HG02588 (cell line): ENCODE measurements around the gene HAUS5.
"Not testable (repeated sequence)": the region's sequence is repeated elsewhere in the genome, so short reads cannot be mapped to it uniquely, and the experiment has no call there.

Experiments
- ATAC-seq: cut with Tn5 transposase; IDR thresholded peaks from one replicate; pipeline ENCODE4 v1.9.1; 2021; ENCODE audit warnings: mild to moderate bottlenecking, moderate library complexity; ENCODE audit not compliant: unreplicated experiment

The HAUS5 gene

DNA sequence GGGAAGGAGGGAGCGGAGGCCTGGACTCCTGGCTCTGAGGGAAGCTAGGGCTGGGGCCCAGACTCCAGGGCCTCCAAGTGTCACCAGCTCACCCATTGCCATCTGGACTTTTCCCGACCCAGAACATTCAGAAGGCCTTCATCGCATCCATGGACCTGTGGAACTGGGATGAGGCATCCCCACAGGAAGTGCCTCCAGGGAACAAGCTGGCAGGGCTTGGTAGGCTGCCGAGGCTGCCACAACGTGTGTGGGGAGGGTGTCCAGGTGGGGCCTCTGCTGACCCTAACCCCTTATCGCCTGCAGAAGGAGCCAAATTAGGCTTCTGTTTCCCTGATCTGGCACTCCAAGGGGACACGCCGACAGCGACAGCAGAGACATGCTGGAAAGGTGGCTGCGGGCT is 29.8 kb downstream of the HAUS5 start:
- no peak for ATAC-seq

DNA sequence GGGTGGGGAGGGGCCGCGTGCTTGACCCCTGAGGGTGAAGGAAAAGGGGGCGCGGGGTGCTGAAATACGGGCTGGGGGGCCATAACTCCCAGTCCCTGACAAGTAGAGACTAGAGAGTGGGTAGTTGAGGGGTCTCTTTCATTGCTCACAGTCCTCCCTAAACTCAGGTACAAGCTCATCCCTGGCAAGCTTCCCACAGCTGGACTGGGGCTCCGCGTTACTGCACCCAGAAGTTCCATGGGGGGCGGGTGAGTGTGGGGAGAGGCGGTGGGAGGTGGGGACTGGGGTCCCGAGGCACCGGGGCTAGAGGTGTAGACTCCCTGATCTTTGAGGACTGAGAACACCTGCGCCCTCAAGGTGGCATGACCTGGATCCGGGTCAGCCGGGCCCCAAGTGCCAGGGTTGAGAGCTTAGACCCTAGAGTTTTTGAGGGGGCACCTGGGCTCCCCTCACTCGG is 30.3 kb downstream of the HAUS5 start:
- ATAC-seq, result no peak

GRCh38 chr19:35643255-35644205 is 31.0 kb downstream of the HAUS5 start:
- ATAC-seq, result peak; percentile 37

GRCh38 chr19:35644206-35644986 is 31.9 kb downstream of the HAUS5 start:
- ATAC-seq, result peak; percentile 68

- no peak for ATAC-seq
These were observed 32.6 kb downstream of the HAUS5 start for GRCh38 chr19:35644987-35645679.

GRCh38 chr19:35645680-35646511 is 33.4 kb downstream of the HAUS5 start:
- no peak for ATAC-seq

DNA sequence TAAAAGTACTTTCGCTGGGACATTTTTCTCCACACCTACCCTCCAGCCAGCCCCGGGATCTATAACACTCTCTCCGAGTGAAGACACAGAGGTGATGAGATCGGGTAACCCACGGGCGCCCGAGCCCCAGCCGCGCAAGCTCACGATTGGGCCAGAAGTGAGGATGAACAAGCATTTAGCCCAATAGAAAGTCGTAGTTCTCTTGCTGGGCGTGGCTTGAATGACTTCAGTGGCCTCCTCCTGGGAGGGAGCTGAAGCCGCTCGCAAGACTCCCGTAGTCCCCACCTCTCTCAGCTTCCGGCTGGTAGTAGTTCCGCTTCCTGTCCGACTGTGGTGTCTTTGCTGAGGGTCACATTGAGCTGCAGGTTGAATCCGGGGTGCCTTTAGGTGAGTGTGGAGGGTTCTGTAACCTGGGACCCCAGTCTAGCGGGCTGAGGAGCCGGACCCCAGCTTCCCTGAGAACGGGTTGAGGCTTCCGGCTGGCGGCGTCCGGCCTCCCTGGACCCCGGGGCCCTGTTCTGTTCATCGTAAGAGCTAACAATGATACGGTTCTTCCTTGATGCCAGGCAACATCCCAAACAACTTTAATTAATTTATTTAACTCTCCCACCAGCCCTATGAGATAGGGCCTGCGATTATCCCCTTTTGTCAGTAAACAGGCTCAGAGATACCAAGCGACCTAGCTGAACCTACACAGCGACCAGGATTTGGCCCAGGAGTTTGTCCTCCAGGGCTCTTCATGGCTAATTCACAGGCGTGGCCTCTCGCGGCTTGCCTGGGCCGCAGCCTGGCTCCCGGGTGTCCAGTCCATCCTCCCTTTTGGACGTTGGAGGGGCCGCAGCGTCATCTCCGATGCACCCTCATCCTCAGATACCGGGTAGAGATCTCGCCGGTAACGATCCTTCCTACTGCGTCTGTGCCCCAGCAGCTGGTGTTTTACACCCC is 35.8 kb downstream of the HAUS5 start, which contains the start of gene COX6B1:
COX6B1 (plus strand) TSS at position 307 of the 945 bp plus-strand sequence. CDS start 2,921 bp downstream, outside the sequence.
- ATAC-seq, result peak; percentile 41

GRCh38 chr19:35650581-35650980 is 38.0 kb downstream of the HAUS5 start:
- no peak for ATAC-seq

DNA sequence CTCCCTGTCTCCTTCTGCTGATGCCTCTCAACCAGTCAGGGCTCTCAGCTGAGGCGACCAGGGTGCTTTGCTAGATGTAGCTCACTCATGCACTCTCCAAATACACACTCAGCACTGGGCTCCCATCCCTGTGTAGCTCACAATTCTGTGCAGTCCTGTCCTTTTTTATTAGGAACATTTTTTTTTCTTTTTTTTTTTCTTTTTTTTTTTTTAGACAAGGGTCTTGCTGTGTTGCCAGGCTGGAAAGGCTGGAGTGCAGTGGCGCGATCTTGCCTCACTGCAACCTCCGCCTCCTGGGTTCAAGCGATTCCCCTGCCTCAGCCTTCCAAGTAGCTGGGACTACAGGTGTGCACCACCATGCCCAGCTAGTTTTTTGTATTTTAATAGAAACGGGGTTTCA is 42.3 kb downstream of the HAUS5 start:
- not testable (repeated sequence) for ATAC-seq

DNA sequence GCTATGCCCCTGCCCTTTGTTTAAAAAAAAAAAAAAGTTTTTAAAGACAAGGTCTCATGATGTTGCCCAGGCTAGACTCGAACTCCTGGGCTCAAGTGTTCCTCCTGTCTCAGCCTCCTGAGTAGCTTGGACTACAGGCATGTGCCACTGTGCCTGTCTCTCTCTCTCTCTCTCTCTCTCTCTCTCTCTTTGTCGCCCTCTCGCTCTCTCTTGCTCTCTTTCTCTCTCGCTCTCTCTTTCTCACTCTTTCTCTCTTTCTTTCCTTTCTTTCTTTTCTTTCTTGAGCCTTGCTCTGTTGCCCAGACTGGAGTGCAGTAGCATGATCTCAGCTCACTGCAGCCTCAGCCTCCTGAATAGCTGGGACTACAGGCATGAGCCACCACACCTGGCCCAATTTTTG is 43.1 kb downstream of the HAUS5 start:
- no peak for ATAC-seq

DNA sequence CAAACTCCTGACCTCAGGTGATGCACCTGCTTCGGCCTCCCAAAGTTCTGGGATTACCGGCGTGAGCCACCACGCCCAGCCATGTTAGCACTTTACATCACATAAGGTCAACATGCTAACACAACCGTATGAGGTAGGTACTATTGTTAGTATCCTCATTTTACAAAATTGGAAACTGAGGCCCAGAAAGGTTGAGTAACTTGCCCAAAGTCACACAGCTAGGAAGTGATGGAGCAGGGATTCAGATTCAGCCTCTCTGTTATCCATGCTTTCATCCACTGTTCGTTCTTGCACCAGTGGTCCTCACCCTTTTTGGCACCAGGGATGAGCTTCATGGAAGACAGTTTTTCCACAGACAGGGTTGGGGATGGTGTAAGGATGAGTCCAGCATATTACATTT is 44.2 kb downstream of the HAUS5 start:
- no peak for ATAC-seq

GRCh38 chr19:35657904-35658700 is 45.6 kb downstream of the HAUS5 start:
- no peak for ATAC-seq

DNA sequence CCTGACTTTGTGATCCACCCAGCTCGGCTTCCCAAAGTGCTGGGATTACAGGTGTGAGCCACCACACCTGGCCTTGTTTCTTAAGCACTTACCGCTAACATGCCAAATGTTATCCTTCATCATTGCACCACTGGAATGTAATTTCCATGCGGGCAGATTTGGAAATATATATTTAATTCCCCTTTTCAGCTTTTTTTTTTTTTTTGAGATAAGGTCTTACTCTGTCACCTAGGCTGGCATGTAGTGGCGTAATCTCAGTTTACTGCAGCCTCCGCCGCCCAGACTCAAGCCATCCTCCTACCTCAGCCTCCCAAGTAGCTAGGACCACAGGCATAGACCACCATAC is 49.4 kb downstream of the HAUS5 start:
- no peak for ATAC-seq

- no peak for ATAC-seq
These were observed 51.4 kb downstream of the HAUS5 start for GRCh38 chr19:35663981-35664380.

GRCh38 chr19:35665157-35665556 is 52.6 kb downstream of the HAUS5 start:
- ATAC-seq, result no peak

- ATAC-seq, result no peak
These were observed 53.1 kb downstream of the HAUS5 start for GRCh38 chr19:35665604-35666003.

- ATAC-seq, result no peak
These were observed 53.8 kb downstream of the HAUS5 start, which contains the start of gene UPK1A for GRCh38 chr19:35666251-35666913. UPK1A (plus strand) TSS chr19:35666517; CDS start chr19:35666813, 296 bp downstream.

DNA sequence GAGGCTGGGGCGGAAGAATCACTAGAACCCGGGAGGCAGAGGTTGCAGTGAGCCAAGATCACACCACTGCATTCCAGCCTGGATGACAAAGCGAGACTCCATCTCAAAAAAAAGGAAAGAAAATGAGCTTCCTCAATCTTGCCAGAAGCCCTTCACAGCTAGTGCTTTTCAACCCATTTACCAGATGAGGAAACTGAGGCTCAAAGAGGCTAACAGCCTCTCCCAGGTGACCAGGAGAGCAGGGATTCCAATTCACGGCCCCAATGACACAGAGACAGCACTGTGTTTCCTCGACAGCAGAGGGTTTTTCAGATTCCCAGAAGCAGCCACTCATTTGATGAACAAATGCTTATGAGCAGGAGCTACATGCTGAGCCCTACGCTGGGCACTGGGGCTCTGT is 57.0 kb downstream of the HAUS5 start:
- no peak for ATAC-seq
